ENCODE results near the gene MYH11. TPM values are rescaled to one million over a fixed set of nuclear protein-coding genes. Genes with fewer than 3 reads are reported as not detected.

The MYH11 gene
- total RNA-seq, 2 donors from 2014 or later: 0.09 to 0.29 TPM

GRCh38 chr16:15743657-15744056 lies 113.2 kb downstream of the MYH11 start:
- H3K27ac ChIP-seq (ENCODE audit: low read depth, low read length): no peak overlapping the region
- no peaks in the 10 kb centered on the region for H3K4me1 ChIP-seq (ENCODE audit: control insufficient read depth, insufficient read depth, low read length)
- no peaks in the 10 kb centered on the region for H3K4me1 Mint-ChIP-seq
- TF ChIP-seq, protein P1, sequence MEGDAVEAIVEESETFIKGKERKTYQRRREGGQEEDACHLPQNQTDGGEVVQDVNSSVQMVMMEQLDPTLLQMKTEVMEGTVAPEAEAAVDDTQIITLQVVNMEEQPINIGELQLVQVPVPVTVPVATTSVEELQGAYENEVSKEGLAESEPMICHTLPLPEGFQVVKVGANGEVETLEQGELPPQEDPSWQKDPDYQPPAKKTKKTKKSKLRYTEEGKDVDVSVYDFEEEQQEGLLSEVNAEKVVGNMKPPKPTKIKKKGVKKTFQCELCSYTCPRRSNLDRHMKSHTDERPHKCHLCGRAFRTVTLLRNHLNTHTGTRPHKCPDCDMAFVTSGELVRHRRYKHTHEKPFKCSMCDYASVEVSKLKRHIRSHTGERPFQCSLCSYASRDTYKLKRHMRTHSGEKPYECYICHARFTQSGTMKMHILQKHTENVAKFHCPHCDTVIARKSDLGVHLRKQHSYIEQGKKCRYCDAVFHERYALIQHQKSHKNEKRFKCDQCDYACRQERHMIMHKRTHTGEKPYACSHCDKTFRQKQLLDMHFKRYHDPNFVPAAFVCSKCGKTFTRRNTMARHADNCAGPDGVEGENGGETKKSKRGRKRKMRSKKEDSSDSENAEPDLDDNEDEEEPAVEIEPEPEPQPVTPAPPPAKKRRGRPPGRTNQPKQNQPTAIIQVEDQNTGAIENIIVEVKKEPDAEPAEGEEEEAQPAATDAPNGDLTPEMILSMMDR (conservative IDR thresholded peaks at IDR 0.05): no peak
- H3K27me3 Mint-ChIP-seq (ENCODE audit: insufficient read depth): no peaks in the 10 kb centered on the region
- H3K36me3 Mint-ChIP-seq (ENCODE audit: low read depth): no peaks in the 10 kb centered on the region
- no peak overlapping the region for H3K4me3 ChIP-seq (ENCODE audit: low read length)
- no peak overlapping the region for H3K9ac ChIP-seq (ENCODE audit: extremely low read depth, low read length, poor library complexity, severe bottlenecking)
- no peaks in the 10 kb centered on the region for H3K27me3 ChIP-seq (ENCODE audit: control insufficient read depth, insufficient read depth, low read length, poor library complexity, severe bottlenecking)
- no peaks in the 10 kb centered on the region for H3K9me3 Mint-ChIP-seq
- no peak for DNase-seq
- WGBS, 2 experiments (ENCODE audit: insufficient coverage in 1 of 2, insufficient read length in 1 of 2): 88 to 100% methylated on average over 1 of the region's 1 CpG
- no peaks in the 10 kb centered on the region for H3K9me3 ChIP-seq (ENCODE audit: control insufficient read depth, low read length)
- H3K27ac Mint-ChIP-seq: no peak overlapping the region
- no peak overlapping the region for H3K4me3 Mint-ChIP-seq
- no peaks in the 10 kb centered on the region for H3K36me3 ChIP-seq (ENCODE audit: control insufficient read depth, insufficient read depth, low read length)

- Mint-ChIP-seq H3K27me3 (ENCODE audit: insufficient read depth) (no peaks in the 10 kb centered on the region), H3K4me3 (no peak overlapping the region), H3K4me1 (no peaks in the 10 kb centered on the region), H3K9me3 (no peaks in the 10 kb centered on the region), H3K27ac (no peak overlapping the region), H3K36me3 (ENCODE audit: low read depth) (no peaks in the 10 kb centered on the region)
- Histone ChIP-seq H3K36me3 (ENCODE audit: control insufficient read depth, insufficient read depth, low read length) (no peaks in the 10 kb centered on the region), H3K9ac (ENCODE audit: extremely low read depth, low read length, poor library complexity, severe bottlenecking) (no peak overlapping the region), H3K27ac (ENCODE audit: low read depth, low read length) (no peak overlapping the region), H3K9me3 (ENCODE audit: control insufficient read depth, low read length) (no peaks in the 10 kb centered on the region), H3K4me3 (ENCODE audit: low read length) (no peak overlapping the region), H3K27me3 (ENCODE audit: control insufficient read depth, insufficient read depth, low read length, poor library complexity, severe bottlenecking) (no peaks in the 10 kb centered on the region), H3K4me1 (ENCODE audit: control insufficient read depth, insufficient read depth, low read length) (no peaks in the 10 kb centered on the region)
- TF ChIP-seq, protein P1 (conservative IDR thresholded peaks at IDR 0.05): no peak
- DNase-seq: no peak
- 89 to 100% methylated on average over 2 of the region's 2 CpGs for WGBS, 2 experiments (ENCODE audit: insufficient coverage in 1 of 2, insufficient read length in 1 of 2)
These were observed 114.1 kb downstream of the MYH11 start for GRCh38 chr16:15742716-15743115.

DNA sequence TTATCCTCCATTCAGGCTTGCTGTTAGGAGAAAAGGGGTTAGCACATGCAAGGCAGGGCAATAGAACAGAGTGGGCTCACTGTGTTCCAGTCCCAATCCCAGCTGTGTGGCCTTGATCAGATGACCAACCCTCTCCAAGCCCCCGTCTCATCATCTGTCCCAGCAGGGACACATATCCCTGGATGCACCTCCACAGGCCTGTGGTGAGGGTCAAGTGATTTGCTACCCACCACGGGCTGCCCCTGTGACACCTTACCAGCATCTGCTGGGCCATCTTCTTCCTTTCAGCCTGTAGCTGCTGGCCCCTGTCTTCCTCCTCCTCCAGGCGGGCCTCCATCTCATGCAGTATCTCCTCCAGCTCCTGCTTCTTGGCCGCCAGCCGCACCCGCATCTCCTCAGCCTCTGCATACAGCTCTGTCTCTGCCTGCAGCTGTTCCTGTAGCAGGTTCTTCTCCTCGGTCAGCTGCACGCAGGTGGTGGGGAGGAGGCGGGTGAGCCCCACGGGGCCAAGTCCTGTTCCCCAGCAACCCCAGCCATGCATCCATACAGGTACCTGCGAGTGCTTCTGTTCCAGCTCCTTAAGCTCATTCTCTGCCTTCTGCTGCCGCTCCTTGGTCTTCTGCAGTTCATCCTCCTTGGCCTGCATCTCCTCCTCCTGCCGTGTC lies 115.5 kb downstream of the MYH11 start:
- Mint-ChIP-seq H3K4me3 (no peak overlapping the region), H3K36me3 (ENCODE audit: low read depth) (no peaks in the 10 kb centered on the region), H3K4me1 (no peaks in the 10 kb centered on the region), H3K9me3 (no peaks in the 10 kb centered on the region), H3K27ac (no peak overlapping the region), H3K27me3 (ENCODE audit: insufficient read depth) (no peaks in the 10 kb centered on the region)
- 91 to 92% methylated on average over 7 to 13 of the region's 13 CpGs for WGBS, 2 experiments (ENCODE audit: insufficient coverage in 1 of 2, insufficient read length in 1 of 2)
- TF ChIP-seq, protein P1 (conservative IDR thresholded peaks at IDR 0.05): no peak
- no peaks in the 10 kb centered on the region for H3K9me3 ChIP-seq (ENCODE audit: control insufficient read depth, low read length)
- H3K27ac ChIP-seq (ENCODE audit: low read depth, low read length): no peak overlapping the region
- DNase-seq: no peak
- no peaks in the 10 kb centered on the region for H3K27me3 ChIP-seq (ENCODE audit: control insufficient read depth, insufficient read depth, low read length, poor library complexity, severe bottlenecking)
- no peaks in the 10 kb centered on the region for H3K4me1 ChIP-seq (ENCODE audit: control insufficient read depth, insufficient read depth, low read length)
- H3K36me3 ChIP-seq (ENCODE audit: control insufficient read depth, insufficient read depth, low read length): no peaks in the 10 kb centered on the region
- no peak overlapping the region for H3K9ac ChIP-seq (ENCODE audit: extremely low read depth, low read length, poor library complexity, severe bottlenecking)
- H3K4me3 ChIP-seq (ENCODE audit: low read length): no peak overlapping the region
